Panc1 (cell line): ENCODE measurements around the gene P2RX2.

Experiments used
- CTCF ChIP-seq: fragments of 450-650 bp; IDR thresholded peaks from 2 replicates; pipeline ENCODE4 v1.5.1; 2017; ENCODE audit warnings: mild to moderate bottlenecking
- POLR2AphosphoS5 ChIP-seq: IDR thresholded peaks from 2 replicates; pipeline ENCODE4 v1.6.1; 2012; ENCODE audit warnings: mild to moderate bottlenecking, low read depth, low read length, moderate library complexity
- REST ChIP-seq, 2 experiments: IDR thresholded peaks; 2 replicates each; pipeline ENCODE4 v1.6.1; 2011 to 2012; ENCODE audit warnings: low read depth in 2 of 2, control low read depth in 1 of 2, low read length in 1 of 2, mild to moderate bottlenecking in 1 of 2, moderate library complexity in 1 of 2; ENCODE audit not compliant: insufficient read depth in 1 of 2
- SIN3A ChIP-seq: IDR thresholded peaks from 2 replicates; pipeline ENCODE4 v1.6.1; 2012; ENCODE audit warnings: low read depth, mild to moderate bottlenecking, low read length, moderate library complexity, borderline replicate concordance; ENCODE audit not compliant: insufficient read depth

GRCh38 chr12:132624186-132624855 is 5.7 kb downstream of the P2RX2 start:
- TF ChIP-seq CTCF (no peak), POLR2AphosphoS5 (no peak), REST (IDR thresholded peaks at IDR 0.05; ENCODE audit: insufficient read depth in 1 of 2, low read depth in 2 of 2, low read length in 1 of 2) (no peak), SIN3A (no peak)
